KBM-7 (cell line): ENCODE results near the gene HNRNPA0.

Source experiments
- DNase-seq: peaks from one replicate; pipeline ENCODE4 v3.0.0-alpha.2; 2015
- in situ Hi-C: fragments of 300-500 bp; cut with MboI; formaldehyde crosslinking; loops from 2 replicates; pipeline ENCODE4 v1.14.3; 2020; ENCODE audit warnings: low sequenced_read_pairs, low pct_unique_long_range_greater_than_20kb, mixed read lengths

Gene HNRNPA0

GRCh38 chr5:137696481-137696880, 57.7 kb downstream of the HNRNPA0 start:
- in situ Hi-C loops, result no loop called here
- DNase-seq, result no peak

DNA sequence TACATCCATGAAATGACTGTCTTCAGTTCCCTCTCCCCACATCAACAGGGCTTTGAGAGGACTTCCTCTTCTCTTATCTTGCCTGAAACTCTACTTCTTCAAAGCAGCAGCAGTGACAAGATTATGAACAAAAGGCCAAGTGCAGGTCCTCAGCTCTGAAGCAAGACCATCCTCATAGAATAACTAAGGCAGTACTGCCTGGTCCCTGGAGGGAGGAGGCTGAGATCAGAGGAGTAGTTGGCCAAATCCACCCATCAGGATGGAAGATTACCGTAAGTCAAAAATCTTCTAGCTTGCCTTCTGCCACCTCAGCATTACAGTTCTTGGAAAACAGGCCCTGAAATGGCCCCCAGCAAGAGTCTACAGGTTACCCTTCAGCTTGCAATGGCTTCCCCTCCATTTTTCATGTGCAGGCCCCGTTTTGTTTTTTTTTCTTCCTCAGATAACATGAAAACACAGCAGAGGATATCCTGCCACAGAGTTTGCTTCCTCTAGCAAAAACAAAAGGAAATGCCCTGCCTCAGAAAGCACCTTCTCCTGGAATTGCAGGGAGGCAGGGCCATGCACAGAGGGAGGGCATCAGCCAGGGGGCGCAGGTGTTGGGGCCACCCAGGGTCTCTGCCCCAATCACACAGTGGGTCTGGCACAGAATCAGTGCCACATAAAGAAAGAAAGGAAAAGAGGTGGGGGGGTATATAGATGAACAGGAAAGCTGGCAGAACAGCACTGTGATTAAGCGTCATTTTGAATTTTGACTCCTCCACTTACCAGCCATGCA, 58.3 kb downstream of the HNRNPA0 start:
- peak; percentile 76 for DNase-seq
- in situ Hi-C loops, result no loop called here
